ENCODE results near the gene IGLL5. TPM values are rescaled to one million over a fixed set of nuclear protein-coding genes. Genes with fewer than 3 reads are reported as not detected.

IGLL5 gene
- total RNA-seq, 1 donor from 2014 or later, result not detected

DNA sequence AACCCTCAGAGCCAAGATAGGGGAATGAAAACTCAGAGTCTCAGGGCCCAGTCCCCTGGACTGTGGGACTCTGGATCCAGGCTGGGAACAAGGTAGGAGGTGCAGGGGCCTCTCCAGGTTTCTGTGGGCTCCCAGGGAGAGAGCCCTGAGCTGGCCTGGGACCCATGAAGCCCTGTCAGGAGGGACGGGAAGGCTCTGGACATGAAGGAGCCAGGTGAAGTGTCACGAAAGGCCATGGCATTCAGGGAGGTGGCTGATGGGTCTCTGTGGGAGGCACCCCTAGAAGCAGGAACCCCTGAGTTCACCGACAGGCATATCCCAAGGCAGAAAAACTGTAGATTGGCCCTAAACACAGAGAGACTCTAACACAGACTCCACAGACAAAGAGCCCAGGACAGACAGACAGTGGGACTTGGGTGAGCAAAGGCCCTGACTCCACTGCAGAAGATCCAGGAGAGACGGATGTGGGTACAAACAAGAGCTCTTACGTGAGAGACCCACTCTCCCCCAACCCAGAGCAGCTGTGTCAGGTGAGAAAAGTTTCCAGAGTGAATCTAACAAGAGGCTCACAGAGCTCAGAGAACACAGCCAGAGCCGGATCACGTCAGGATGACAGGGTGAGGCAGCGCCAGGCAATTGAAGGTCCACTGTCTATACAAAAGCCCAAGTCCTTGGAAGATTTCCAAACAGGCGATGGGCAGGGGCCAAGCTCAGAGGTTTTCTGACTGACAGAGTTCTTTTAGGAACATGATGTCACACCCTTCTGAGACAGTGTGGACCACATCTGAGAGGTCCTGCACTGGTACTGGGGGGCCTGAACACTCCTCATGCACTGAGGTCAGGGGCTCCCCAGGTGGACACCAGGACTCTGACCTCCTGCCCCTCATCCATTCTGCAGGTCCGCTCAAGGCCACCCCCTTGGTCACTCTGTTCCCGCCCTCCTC, 27.4 kb downstream of the IGLL5 start:
- DNase-seq (ENCODE audit: low spot score), result no peak
- Mint-ChIP-seq H3K27ac (ENCODE audit: unreplicated experiment) (no peak overlapping the region), H3K4me1 (ENCODE audit: unreplicated experiment) (no peaks in the 10 kb centered on the region), H3K4me3 (ENCODE audit: unreplicated experiment) (no peak overlapping the region), H3K9me3 (ENCODE audit: unreplicated experiment) (no peaks in the 10 kb centered on the region), H3K27me3 (ENCODE audit: unreplicated experiment) (peaks cover 9% of the 10 kb centered on the region), H3K36me3 (ENCODE audit: low read depth, unreplicated experiment) (peaks cover 3% of the 10 kb centered on the region)
- TF ChIP-seq, protein P1, sequence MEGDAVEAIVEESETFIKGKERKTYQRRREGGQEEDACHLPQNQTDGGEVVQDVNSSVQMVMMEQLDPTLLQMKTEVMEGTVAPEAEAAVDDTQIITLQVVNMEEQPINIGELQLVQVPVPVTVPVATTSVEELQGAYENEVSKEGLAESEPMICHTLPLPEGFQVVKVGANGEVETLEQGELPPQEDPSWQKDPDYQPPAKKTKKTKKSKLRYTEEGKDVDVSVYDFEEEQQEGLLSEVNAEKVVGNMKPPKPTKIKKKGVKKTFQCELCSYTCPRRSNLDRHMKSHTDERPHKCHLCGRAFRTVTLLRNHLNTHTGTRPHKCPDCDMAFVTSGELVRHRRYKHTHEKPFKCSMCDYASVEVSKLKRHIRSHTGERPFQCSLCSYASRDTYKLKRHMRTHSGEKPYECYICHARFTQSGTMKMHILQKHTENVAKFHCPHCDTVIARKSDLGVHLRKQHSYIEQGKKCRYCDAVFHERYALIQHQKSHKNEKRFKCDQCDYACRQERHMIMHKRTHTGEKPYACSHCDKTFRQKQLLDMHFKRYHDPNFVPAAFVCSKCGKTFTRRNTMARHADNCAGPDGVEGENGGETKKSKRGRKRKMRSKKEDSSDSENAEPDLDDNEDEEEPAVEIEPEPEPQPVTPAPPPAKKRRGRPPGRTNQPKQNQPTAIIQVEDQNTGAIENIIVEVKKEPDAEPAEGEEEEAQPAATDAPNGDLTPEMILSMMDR (IDR thresholded peaks at IDR 0.05; ENCODE audit: unreplicated experiment), result no peak

DNA sequence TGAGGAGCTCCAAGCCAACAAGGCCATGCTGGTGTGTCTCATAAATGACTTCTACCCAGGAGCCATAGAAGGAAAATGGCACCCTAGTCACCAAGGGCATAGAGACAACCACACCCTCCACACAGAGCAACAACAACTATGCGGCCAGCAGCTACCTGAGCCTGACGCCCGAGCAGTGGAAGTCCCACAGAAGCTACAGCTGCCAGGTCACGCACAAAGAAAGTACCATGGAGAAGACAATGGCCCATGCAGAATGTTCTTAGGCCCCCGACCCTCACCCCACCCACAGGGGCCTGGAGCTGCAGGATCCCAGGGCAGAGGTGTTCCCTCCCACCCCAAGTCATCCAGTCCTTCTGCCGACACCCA, 28.0 kb downstream of the IGLL5 start:
- no peak for DNase-seq (ENCODE audit: low spot score)
- Mint-ChIP-seq H3K27ac (ENCODE audit: unreplicated experiment) (no peak overlapping the region), H3K36me3 (ENCODE audit: low read depth, unreplicated experiment) (peaks cover 3% of the 10 kb centered on the region), H3K4me3 (ENCODE audit: unreplicated experiment) (no peak overlapping the region), H3K4me1 (ENCODE audit: unreplicated experiment) (no peaks in the 10 kb centered on the region), H3K9me3 (ENCODE audit: unreplicated experiment) (no peaks in the 10 kb centered on the region), H3K27me3 (ENCODE audit: unreplicated experiment) (peaks cover 9% of the 10 kb centered on the region)
- TF ChIP-seq, protein P1 (IDR thresholded peaks at IDR 0.05; ENCODE audit: unreplicated experiment), result no peak

DNA sequence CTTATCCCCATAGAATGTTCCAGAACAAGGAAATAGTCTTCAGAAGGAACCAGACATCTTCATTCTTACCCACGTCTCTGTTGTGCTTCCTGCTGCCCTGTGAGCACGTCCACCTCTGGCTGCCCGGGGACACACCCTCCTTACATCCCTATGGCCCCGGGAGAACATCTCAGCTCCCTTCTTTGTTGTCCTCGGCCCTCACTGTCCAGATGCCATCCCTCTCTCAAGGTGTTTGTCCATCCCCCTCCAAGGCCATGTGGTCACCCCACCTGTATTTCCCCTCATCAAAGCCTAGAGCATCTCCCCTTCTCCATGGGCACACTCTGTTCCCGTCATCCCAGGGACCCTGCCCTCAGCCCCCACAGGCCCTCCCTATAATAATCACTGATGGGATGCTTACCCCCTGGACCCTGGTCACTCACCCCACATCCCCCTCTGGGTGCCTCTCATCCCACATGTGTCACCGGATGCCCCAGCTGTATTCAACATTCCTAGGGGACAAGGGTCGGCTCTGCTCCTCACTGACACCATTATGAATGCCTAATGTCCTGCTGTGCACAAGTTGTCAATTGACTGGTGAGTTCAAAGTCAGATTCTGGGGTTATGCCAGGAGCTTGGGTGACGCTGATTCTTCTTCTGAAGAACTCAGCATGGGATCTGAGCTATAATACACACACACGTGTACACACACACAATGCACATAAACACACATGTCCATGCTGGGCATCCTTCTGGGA, 28.8 kb downstream of the IGLL5 start:
- TF ChIP-seq, protein P1 (IDR thresholded peaks at IDR 0.05; ENCODE audit: unreplicated experiment), result no peak
- Mint-ChIP-seq H3K4me1 (ENCODE audit: unreplicated experiment) (no peaks in the 10 kb centered on the region), H3K9me3 (ENCODE audit: unreplicated experiment) (no peaks in the 10 kb centered on the region), H3K4me3 (ENCODE audit: unreplicated experiment) (no peak overlapping the region), H3K36me3 (ENCODE audit: low read depth, unreplicated experiment) (peaks cover 3% of the 10 kb centered on the region), H3K27ac (ENCODE audit: unreplicated experiment) (no peak overlapping the region), H3K27me3 (ENCODE audit: unreplicated experiment) (peaks cover 8% of the 10 kb centered on the region)
- DNase-seq (ENCODE audit: low spot score), result no peak

DNA sequence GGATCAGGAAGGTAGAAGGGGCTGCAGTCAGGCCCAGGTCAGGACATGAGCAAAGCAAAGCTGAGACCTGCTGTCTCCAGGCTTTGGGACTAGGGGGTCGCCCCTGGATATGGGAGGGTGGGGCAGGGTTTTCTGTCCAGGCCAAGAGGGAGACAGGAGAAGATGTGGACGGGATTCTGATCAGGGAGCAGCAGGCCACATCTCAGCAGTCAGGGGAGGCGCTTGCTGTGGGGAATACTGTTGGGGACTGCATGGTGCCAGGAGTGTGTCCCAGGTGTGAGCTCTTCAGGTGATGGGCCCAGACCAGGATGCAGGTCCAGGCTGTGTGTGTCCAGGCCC, 29.3 kb downstream of the IGLL5 start:
- Mint-ChIP-seq H3K27me3 (ENCODE audit: unreplicated experiment) (peaks cover 10% of the 10 kb centered on the region), H3K27ac (ENCODE audit: unreplicated experiment) (no peak overlapping the region), H3K4me1 (ENCODE audit: unreplicated experiment) (no peaks in the 10 kb centered on the region), H3K9me3 (ENCODE audit: unreplicated experiment) (no peaks in the 10 kb centered on the region), H3K4me3 (ENCODE audit: unreplicated experiment) (no peak overlapping the region), H3K36me3 (ENCODE audit: low read depth, unreplicated experiment) (peaks cover 3% of the 10 kb centered on the region)
- TF ChIP-seq, protein P1 (IDR thresholded peaks at IDR 0.05; ENCODE audit: unreplicated experiment), result no peak
- DNase-seq (ENCODE audit: low spot score), result no peak

DNA sequence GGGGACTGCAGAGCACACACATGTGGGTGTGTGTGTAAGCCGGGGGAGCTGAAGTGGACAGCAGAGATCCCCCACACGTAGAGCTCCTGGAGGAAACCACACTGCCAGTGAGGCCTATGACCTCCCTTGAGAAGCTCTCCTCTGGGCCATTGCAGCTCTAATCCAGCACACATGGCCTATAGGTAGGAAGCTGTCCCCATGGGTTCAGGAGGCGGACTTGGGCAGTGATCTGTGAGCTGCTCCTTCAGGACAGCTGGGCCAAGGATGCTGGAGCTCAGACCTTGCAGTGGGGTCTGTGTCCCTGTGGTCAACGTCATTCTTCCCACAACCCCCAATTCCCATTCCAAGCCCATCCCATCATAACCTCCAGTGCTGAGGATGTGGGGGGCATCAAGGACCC, 29.8 kb downstream of the IGLL5 start:
- no peak for DNase-seq (ENCODE audit: low spot score)
- Mint-ChIP-seq H3K27ac (ENCODE audit: unreplicated experiment) (no peak overlapping the region), H3K36me3 (ENCODE audit: low read depth, unreplicated experiment) (peaks cover 3% of the 10 kb centered on the region), H3K9me3 (ENCODE audit: unreplicated experiment) (no peaks in the 10 kb centered on the region), H3K4me3 (ENCODE audit: unreplicated experiment) (no peak overlapping the region), H3K27me3 (ENCODE audit: unreplicated experiment) (peaks cover 12% of the 10 kb centered on the region), H3K4me1 (ENCODE audit: unreplicated experiment) (no peaks in the 10 kb centered on the region)
- TF ChIP-seq, protein P1 (IDR thresholded peaks at IDR 0.05; ENCODE audit: unreplicated experiment), result no peak

All from endothelial cell (in vitro differentiated cells).